Suprapubic skin (tissue), 4 donors: Measurements from ENCODE around the gene PRR5. TPM values are rescaled to one million over a fixed set of nuclear protein-coding genes. Genes with fewer than 3 reads are reported as not detected.

ENCODE experiments used
- DNase-seq, 2 donors: peaks; one replicate each; pipeline ENCODE4 v3.0.0-alpha.2; 2019; ENCODE audit warnings: low spot score in 2 of 2
- H3K27ac ChIP-seq: fragments of 200-600 bp; sonication (generic); one replicate; pipeline ENCODE4 v1.5.1; 2019
- H3K27me3 ChIP-seq: fragments of 200-600 bp; sonication (generic); one replicate; pipeline ENCODE4 v1.5.1; 2019
- H3K36me3 ChIP-seq: fragments of 200-600 bp; sonication (generic); one replicate; pipeline ENCODE4 v1.5.1; 2019
- H3K4me1 ChIP-seq: fragments of 200-600 bp; sonication (generic); one replicate; pipeline ENCODE4 v1.5.1; 2019
- H3K4me3 ChIP-seq: fragments of 200-600 bp; sonication (generic); one replicate; pipeline ENCODE4 v1.5.1; 2019; ENCODE audit warnings: mild to moderate bottlenecking
- H3K9me3 ChIP-seq: fragments of 200-600 bp; sonication (generic); one replicate; pipeline ENCODE4 v1.5.1; 2019
- CTCF ChIP-seq, 2 donors: fragments of 200-600 bp in 1 of 2; fragments of 450-650 bp in 1 of 2; sonication (generic) in 1 of 2; IDR thresholded peaks; one replicate each; pipeline ENCODE4 v1.5.1; 2016 to 2019; ENCODE audit warnings: antibody characterized with exemption in 2 of 2, mild to moderate bottlenecking in 1 of 2, moderate library complexity in 1 of 2
- EP300 ChIP-seq: sonication (generic); formaldehyde crosslinking; IDR thresholded peaks from one replicate; pipeline ENCODE4 v1.6.1; 2017; ENCODE audit warnings: antibody characterized with exemption
- POLR2A ChIP-seq, 2 donors: fragments of 450-650 bp; IDR thresholded peaks; one replicate each; pipeline ENCODE4 v1.6.1; 2017; ENCODE audit warnings: antibody characterized with exemption in 2 of 2, mild to moderate bottlenecking in 2 of 2, moderate library complexity in 2 of 2
- POLR2AphosphoS5 ChIP-seq, 3 donors: sonication (generic); formaldehyde crosslinking; IDR thresholded peaks; one replicate each; pipeline ENCODE4 v1.6.1; 2017; ENCODE audit warnings: antibody characterized with exemption in 3 of 3
- WGBS: methylation state at CpG from one replicate; pipeline ENCODE4 v1.1.5; 2018; 5-methylcytosine and 5-hydroxymethylcytosine counted together
- total RNA-seq, 4 donors: library from RNA; depleted of rRNA; stranded (reverse); fragments of >200 nt; gene quantifications; one replicate each; pipeline ENCODE4 v1.1.0, GENCODE V29; 2016

Gene PRR5
- total RNA-seq, 4 donors from 2014 or later: 14.9 to 25.0 (median 20.4) TPM

- Histone ChIP-seq H3K27me3 (no peaks in the 10 kb centered on the region), H3K9me3 (no peaks in the 10 kb centered on the region), H3K4me3 (no peak overlapping the region), H3K4me1 (no peaks in the 10 kb centered on the region), H3K36me3 (no peaks in the 10 kb centered on the region), H3K27ac (no peak overlapping the region)
- 74% methylated on average over 16 of the region's 17 CpGs for WGBS
- DNase-seq: no peak
- TF ChIP-seq POLR2A (IDR thresholded peaks at IDR 0.05) (no peak), EP300 (no peak), POLR2AphosphoS5 (IDR thresholded peaks at IDR 0.05) (no peak), CTCF (IDR thresholded peaks at IDR 0.05) (no peak)
These were observed 79.0 kb downstream of the PRR5 start for GRCh38 chr22:44780876-44781449.

GRCh38 chr22:44782363-44782963 lies 80.5 kb downstream of the PRR5 start:
- DNase-seq: no peak
- WGBS: 49% methylated on average over 17 of the region's 17 CpGs

GRCh38 chr22:44783091-44783490 lies 81.1 kb downstream of the PRR5 start:
- DNase-seq: no peak
- WGBS: 83% methylated on average over 4 of the region's 10 CpGs

More at GRCh38 chr22:44782363-44782963, 80.5 kb downstream of the PRR5 start:
- Histone ChIP-seq H3K4me3 (no peak overlapping the region), H3K27me3 (no peaks in the 10 kb centered on the region), H3K36me3 (no peaks in the 10 kb centered on the region), H3K4me1 (no peaks in the 10 kb centered on the region), H3K9me3 (no peaks in the 10 kb centered on the region), H3K27ac (no peak overlapping the region)
- TF ChIP-seq CTCF (IDR thresholded peaks at IDR 0.05) (no peak), EP300 (no peak), POLR2AphosphoS5 (IDR thresholded peaks at IDR 0.05) (no peak), POLR2A (IDR thresholded peaks at IDR 0.05) (no peak)

GRCh38 chr22:44783581-44783980 lies 81.6 kb downstream of the PRR5 start:
- Histone ChIP-seq H3K36me3 (no peaks in the 10 kb centered on the region), H3K4me1 (no peaks in the 10 kb centered on the region), H3K9me3 (no peaks in the 10 kb centered on the region), H3K27me3 (no peaks in the 10 kb centered on the region), H3K27ac (no peak overlapping the region), H3K4me3 (no peak overlapping the region)
- no peak for DNase-seq
- WGBS: 66% methylated on average over 13 of the region's 14 CpGs
- TF ChIP-seq POLR2AphosphoS5 (IDR thresholded peaks at IDR 0.05) (no peak), CTCF (IDR thresholded peaks at IDR 0.05) (no peak)

More at GRCh38 chr22:44783091-44783490, 81.1 kb downstream of the PRR5 start:
- Histone ChIP-seq H3K27me3 (no peaks in the 10 kb centered on the region), H3K27ac (no peak overlapping the region), H3K4me1 (no peaks in the 10 kb centered on the region), H3K36me3 (no peaks in the 10 kb centered on the region), H3K4me3 (no peak overlapping the region), H3K9me3 (no peaks in the 10 kb centered on the region)
- TF ChIP-seq CTCF (IDR thresholded peaks at IDR 0.05) (no peak), POLR2AphosphoS5 (IDR thresholded peaks at IDR 0.05) (no peak), EP300 (no peak), POLR2A (IDR thresholded peaks at IDR 0.05) (no peak)

GRCh38 chr22:44786136-44786535 lies 84.1 kb downstream of the PRR5 start:
- H3K9me3 ChIP-seq: no peaks in the 10 kb centered on the region
- DNase-seq: no peak
- no peak overlapping the region for H3K4me3 ChIP-seq
- 87% methylated on average over 23 of the region's 23 CpGs for WGBS
- H3K36me3 ChIP-seq: no peaks in the 10 kb centered on the region
- H3K4me1 ChIP-seq: no peaks in the 10 kb centered on the region
- no peaks in the 10 kb centered on the region for H3K27me3 ChIP-seq
- TF ChIP-seq POLR2A (IDR thresholded peaks at IDR 0.05) (no peak), EP300 (no peak), POLR2AphosphoS5 (IDR thresholded peaks at IDR 0.05) (no peak), CTCF (IDR thresholded peaks at IDR 0.05) (no peak)
- H3K27ac ChIP-seq: no peak overlapping the region
